GM12872 (cell line): Measurements from ENCODE around the gene CCDC57.

Experiments used
- CTCF ChIP-seq: IDR thresholded peaks from 3 replicates; pipeline ENCODE4 v1.5.1; 2011; ENCODE audit warnings: low read depth, mild to moderate bottlenecking, low read length, moderate library complexity; ENCODE audit not compliant: insufficient read depth

The CCDC57 gene

GRCh38 chr17:82153745-82154375 is 58.8 kb downstream of the CCDC57 start:
- TF ChIP-seq CTCF = peak; percentile 95

- no peak for TF ChIP-seq CTCF
Measured at GRCh38 chr17:82153295-82153691, 59.3 kb downstream of the CCDC57 start.

- TF ChIP-seq CTCF = no peak
Measured at GRCh38 chr17:82152556-82153294, 59.9 kb downstream of the CCDC57 start.

- no peak for TF ChIP-seq CTCF
Measured at GRCh38 chr17:82152114-82152513, 60.5 kb downstream of the CCDC57 start.

- no peak for TF ChIP-seq CTCF
Measured at GRCh38 chr17:82151106-82151957, 61.3 kb downstream of the CCDC57 start.

- TF ChIP-seq CTCF = no peak
Measured at GRCh38 chr17:82149401-82150099, 63.1 kb downstream of the CCDC57 start.

GRCh38 chr17:82148997-82149396 is 63.6 kb downstream of the CCDC57 start:
- no peak for TF ChIP-seq CTCF
